Loucy (cell line): ENCODE data around the gene MBOAT7.
"Not testable (repeated sequence)": the region's sequence is repeated elsewhere in the genome, so short reads cannot be mapped to it uniquely, and the experiment has no call there.

Experiments
- H2AFZ ChIP-seq: fragments of 200-600 bp; sonication (generic); 2 replicates; pipeline ENCODE4 v1.6.0; 2016; ENCODE audit warnings: antibody characterized with exemption, mild to moderate bottlenecking, low read length, moderate library complexity
- H3F3A ChIP-seq: fragments of 200-600 bp; 2 replicates; pipeline ENCODE4 v1.6.0; 2016; ENCODE audit warnings: antibody characterized with exemption, low read depth, mild to moderate bottlenecking
- H3K27me3 ChIP-seq: fragments of 200-600 bp; sonication (generic); 2 replicates; pipeline ENCODE4 v1.6.1; 2014; ENCODE audit warnings: low read length, mild to moderate bottlenecking; ENCODE audit not compliant: insufficient read depth, poor library complexity, severe bottlenecking
- H3K36me3 ChIP-seq: fragments of 200-600 bp; sonication (generic); 2 replicates; pipeline ENCODE4 v1.6.1; 2016; ENCODE audit warnings: low read length; ENCODE audit not compliant: insufficient read depth
- H3K4me1 ChIP-seq: fragments of 200-600 bp; sonication (generic); 2 replicates; pipeline ENCODE4 v1.5.1; 2014; ENCODE audit warnings: low read length, mild to moderate bottlenecking; ENCODE audit not compliant: insufficient read depth, poor library complexity, severe bottlenecking
- H3K4me2 ChIP-seq: fragments of 200-600 bp; sonication (generic); 2 replicates; pipeline ENCODE4 v1.6.0; 2014; ENCODE audit warnings: antibody characterized with exemption, low read length, low read depth, mild to moderate bottlenecking; ENCODE audit not compliant: poor library complexity, severe bottlenecking
- H3K4me3 ChIP-seq: fragments of 200-600 bp; sonication (generic); 2 replicates; pipeline ENCODE4 v1.5.1; 2014; ENCODE audit warnings: low read length, mild to moderate bottlenecking, mixed read lengths; ENCODE audit not compliant: poor library complexity, severe bottlenecking
- H3K79me2 ChIP-seq: fragments of 200-600 bp; sonication (generic); 2 replicates; pipeline ENCODE4 v1.6.1; 2014; ENCODE audit warnings: low read length; ENCODE audit not compliant: insufficient read depth
- H3K9ac ChIP-seq: fragments of 200-600 bp; sonication (generic); 2 replicates; pipeline ENCODE4 v1.6.0; 2014; ENCODE audit warnings: mild to moderate bottlenecking, low read depth, low read length, moderate library complexity; ENCODE audit not compliant: poor library complexity, severe bottlenecking
- H3K9me2 ChIP-seq: fragments of 200-600 bp; sonication (generic); replicated peaks from 2 replicates; pipeline ENCODE4 v1.6.1; 2016; ENCODE audit warnings: low read depth, low read length, mixed read lengths
- H3K9me3 ChIP-seq: fragments of 200-600 bp; sonication (generic); 2 replicates; pipeline ENCODE4 v1.6.1; 2014; ENCODE audit warnings: mild to moderate bottlenecking, antibody characterized with exemption, low read length, low read depth; ENCODE audit not compliant: insufficient read depth
- H4K20me1 ChIP-seq: fragments of 200-600 bp; sonication (generic); 2 replicates; pipeline ENCODE4 v1.6.0; 2014; ENCODE audit warnings: antibody characterized with exemption, low read length, mild to moderate bottlenecking; ENCODE audit not compliant: insufficient read depth, poor library complexity, severe bottlenecking
- EZH2phosphoT487 ChIP-seq: fragments of 200-600 bp; IDR thresholded peaks from 2 replicates; pipeline ENCODE4 v1.6.1; 2018; ENCODE audit warnings: antibody characterized with exemption, mild to moderate bottlenecking, moderate library complexity, borderline replicate concordance
- TF ChIP-seq, protein P1 (sequence below): fragments of 200-600 bp; sonication (generic); conservative IDR thresholded peaks from 2 replicates; pipeline ENCODE4 v1.5.1; 2014; ENCODE audit warnings: mild to moderate bottlenecking, antibody characterized with exemption, low read length

Gene MBOAT7

DNA sequence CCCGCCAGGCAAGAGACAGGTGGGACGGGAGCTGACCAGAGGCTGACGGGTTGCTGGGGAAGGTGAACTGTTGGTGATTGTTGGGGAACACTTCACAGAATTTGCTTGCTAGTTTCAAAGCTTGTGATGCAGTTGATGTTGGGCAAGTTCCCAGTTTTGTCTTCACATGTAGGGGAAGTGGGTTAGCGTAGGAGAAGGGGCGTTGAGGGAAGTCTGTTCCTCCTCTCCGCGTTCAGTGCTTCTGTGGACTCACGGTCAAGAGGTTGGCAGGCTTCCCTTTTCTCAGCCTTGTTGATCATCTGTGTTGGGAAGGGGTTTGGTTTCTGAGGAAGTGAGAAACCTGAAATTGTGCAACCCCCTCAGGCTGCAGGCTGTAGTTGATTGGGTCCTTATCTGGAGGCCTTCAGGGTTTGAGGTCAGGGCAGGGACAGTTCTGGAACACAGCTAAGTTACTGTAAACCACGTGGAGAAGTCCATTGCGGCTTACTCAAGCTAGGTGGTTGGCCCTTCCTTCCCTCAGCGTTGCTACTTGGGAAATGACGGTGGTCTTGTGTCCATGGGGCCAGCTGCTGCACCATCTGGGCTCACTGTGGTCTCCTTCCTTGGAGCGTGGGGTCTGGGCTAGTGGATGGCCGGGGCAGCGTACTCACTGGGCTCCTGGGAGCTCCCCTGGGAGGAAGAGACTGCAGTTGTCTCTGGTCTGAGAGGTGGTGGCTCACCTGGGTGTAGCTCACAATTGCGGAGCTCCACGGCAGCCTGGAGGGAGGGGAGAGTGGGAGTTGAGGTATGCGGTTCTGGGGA lies 18.8 kb upstream of the MBOAT7 start:
- H4K20me1 ChIP-seq: peaks cover 81% of the 10 kb centered on the region
- H3K79me2 ChIP-seq: peaks cover 80% of the 10 kb centered on the region
- no peaks in the 10 kb centered on the region for H3K9me2 ChIP-seq
- H3K4me3 ChIP-seq: no peak overlapping the region
- H3F3A ChIP-seq: peaks cover 14% of the 10 kb centered on the region
- H3K9me3 ChIP-seq: no peaks in the 10 kb centered on the region
- H2AFZ ChIP-seq: no peak overlapping the region
- H3K4me2 ChIP-seq: peak overlapping the region; percentile 16
- no peaks in the 10 kb centered on the region for H3K27me3 ChIP-seq
- H3K9ac ChIP-seq: no peak overlapping the region
- no peak for TF ChIP-seq EZH2phosphoT487
- TF ChIP-seq, protein P1, sequence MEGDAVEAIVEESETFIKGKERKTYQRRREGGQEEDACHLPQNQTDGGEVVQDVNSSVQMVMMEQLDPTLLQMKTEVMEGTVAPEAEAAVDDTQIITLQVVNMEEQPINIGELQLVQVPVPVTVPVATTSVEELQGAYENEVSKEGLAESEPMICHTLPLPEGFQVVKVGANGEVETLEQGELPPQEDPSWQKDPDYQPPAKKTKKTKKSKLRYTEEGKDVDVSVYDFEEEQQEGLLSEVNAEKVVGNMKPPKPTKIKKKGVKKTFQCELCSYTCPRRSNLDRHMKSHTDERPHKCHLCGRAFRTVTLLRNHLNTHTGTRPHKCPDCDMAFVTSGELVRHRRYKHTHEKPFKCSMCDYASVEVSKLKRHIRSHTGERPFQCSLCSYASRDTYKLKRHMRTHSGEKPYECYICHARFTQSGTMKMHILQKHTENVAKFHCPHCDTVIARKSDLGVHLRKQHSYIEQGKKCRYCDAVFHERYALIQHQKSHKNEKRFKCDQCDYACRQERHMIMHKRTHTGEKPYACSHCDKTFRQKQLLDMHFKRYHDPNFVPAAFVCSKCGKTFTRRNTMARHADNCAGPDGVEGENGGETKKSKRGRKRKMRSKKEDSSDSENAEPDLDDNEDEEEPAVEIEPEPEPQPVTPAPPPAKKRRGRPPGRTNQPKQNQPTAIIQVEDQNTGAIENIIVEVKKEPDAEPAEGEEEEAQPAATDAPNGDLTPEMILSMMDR: no peak
- H3K36me3 ChIP-seq: peaks cover 58% of the 10 kb centered on the region
- peaks cover 59% of the 10 kb centered on the region for H3K4me1 ChIP-seq

DNA sequence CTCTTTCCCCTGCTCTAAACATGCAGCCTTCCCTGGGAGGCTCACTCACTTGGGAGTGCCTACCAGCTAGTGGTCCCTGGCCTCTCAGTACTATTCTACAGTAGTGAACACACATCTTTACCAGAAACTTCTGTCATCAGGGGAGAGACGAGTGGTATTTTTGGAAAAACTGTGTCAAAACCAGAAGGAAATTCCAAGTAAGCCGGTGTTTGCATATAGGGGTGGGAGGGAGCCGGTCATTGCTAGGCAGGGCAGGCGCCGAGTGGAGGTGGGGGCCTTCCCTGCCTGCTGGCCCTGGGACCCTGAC lies 18.2 kb upstream of the MBOAT7 start:
- no peaks in the 10 kb centered on the region for H3K9me2 ChIP-seq
- no peaks in the 10 kb centered on the region for H3K9me3 ChIP-seq
- H3K9ac ChIP-seq: no peak overlapping the region
- H3F3A ChIP-seq: peaks cover 14% of the 10 kb centered on the region
- H3K27me3 ChIP-seq: no peaks in the 10 kb centered on the region
- H4K20me1 ChIP-seq: peaks cover 84% of the 10 kb centered on the region
- peaks cover 64% of the 10 kb centered on the region for H3K36me3 ChIP-seq
- H2AFZ ChIP-seq: no peak overlapping the region
- H3K4me1 ChIP-seq: peaks cover 65% of the 10 kb centered on the region
- H3K4me2 ChIP-seq: peak overlapping the region; percentile 16
- H3K4me3 ChIP-seq: no peak overlapping the region
- H3K79me2 ChIP-seq: peaks cover 80% of the 10 kb centered on the region
- TF ChIP-seq, protein P1: no peak
- TF ChIP-seq EZH2phosphoT487: no peak

DNA sequence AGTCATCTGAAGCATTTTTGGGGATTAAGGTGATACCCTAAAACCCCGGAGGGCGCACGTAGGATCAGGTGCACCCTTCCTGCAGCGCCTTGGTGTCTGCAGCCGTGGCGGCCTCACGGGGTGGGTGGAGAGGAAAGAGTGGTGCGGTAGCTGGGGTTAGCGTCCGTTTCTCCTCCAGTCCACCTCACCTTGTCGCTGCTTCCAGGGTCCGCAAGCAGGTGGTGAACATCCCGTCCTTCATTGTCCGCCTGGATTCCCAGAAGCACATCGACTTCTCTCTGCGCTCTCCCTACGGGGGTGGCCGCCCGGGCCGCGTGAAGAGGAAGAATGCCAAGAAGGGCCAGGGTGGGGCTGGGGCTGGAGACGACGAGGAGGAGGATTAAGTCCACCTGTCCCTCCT lies 17.8 kb upstream of the MBOAT7 start:
- H3K4me2 ChIP-seq: peak overlapping the region; percentile 100
- not testable (repeated sequence) for H3K9me2 ChIP-seq, H3K27me3 ChIP-seq, H2AFZ ChIP-seq, H3K4me3 ChIP-seq, H3K9me3 ChIP-seq, H3K9ac ChIP-seq
- H4K20me1 ChIP-seq: peaks cover 86% of the 10 kb centered on the region
- H3K36me3 ChIP-seq: peaks cover 68% of the 10 kb centered on the region
- H3K4me1 ChIP-seq: peaks cover 69% of the 10 kb centered on the region
- peaks cover 14% of the 10 kb centered on the region for H3F3A ChIP-seq
- H3K79me2 ChIP-seq: peaks cover 80% of the 10 kb centered on the region

DNA sequence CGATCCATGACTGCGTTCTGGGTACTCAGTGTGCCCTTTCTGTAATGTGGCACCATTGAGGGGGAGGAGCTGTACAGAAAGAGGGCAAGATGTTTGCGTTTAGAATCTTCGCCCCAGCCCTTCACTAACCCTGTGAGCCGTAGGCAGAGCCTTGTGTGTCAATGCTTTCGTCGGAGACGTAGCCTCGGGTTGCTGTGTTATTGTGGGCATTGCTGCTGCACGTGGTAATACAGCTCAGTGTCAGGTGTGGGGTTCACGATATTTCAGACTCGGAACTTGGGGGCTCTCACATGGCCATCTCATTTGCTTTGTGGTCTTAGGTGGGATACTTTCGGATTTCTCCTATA lies 17.4 kb upstream of the MBOAT7 start:
- Histone ChIP-seq H3K79me2 (peaks cover 80% of the 10 kb centered on the region), H3K9me2 (no peaks in the 10 kb centered on the region), H3K4me2 (peak overlapping the region; percentile 100), H3K9ac (no peak overlapping the region), H3K4me3 (no peak overlapping the region), H3K27me3 (no peaks in the 10 kb centered on the region), H3K36me3 (peaks cover 72% of the 10 kb centered on the region), H4K20me1 (peaks cover 89% of the 10 kb centered on the region), H3K4me1 (peaks cover 73% of the 10 kb centered on the region), H3K9me3 (no peaks in the 10 kb centered on the region), H3F3A (peaks cover 14% of the 10 kb centered on the region), H2AFZ (no peak overlapping the region)
- TF ChIP-seq, protein P1: no peak
- no peak for TF ChIP-seq EZH2phosphoT487
